Endometrium (tissue), 2 donors: ENCODE measurements around the gene ZNF22.
"Not testable (repeated sequence)": the region's sequence is repeated elsewhere in the genome, so short reads cannot be mapped to it uniquely, and the experiment has no call there.

Experiments used
- FAIRE-seq: peaks from 2 replicates; lab custom pipeline; 2012; peaks lifted over from hg19 to GRCh38; lab: Jason Lieb, UNC
- donor health status: control.
- donor health status: control.

Gene ZNF22

DNA sequence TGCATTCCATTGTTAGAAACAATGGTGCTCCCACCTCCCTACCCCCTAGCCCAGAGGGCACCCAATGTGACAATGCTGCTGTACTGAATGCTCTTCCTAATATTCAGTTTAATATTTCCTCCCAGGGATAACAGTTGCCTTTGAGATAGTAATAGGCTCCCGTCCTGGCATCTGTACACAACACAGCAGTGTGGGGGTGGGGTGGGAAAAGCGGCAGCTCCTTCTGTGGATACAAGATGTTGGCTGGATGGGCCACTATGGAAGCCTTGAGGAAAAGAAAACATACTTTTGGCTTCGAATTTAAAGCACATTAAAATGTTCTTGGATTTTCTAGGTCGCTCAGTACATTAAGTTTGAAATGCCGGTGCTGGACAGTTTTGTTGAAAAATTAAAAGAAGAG is 9.2 kb upstream of the ZNF22 start:
- FAIRE-seq, result no peak

GRCh38 chr10:44992070-44992731 is 8.5 kb upstream of the ZNF22 start:
- no peak for FAIRE-seq

- no peak for FAIRE-seq
These were observed 7.9 kb upstream of the ZNF22 start for GRCh38 chr10:44992732-44993225.

DNA sequence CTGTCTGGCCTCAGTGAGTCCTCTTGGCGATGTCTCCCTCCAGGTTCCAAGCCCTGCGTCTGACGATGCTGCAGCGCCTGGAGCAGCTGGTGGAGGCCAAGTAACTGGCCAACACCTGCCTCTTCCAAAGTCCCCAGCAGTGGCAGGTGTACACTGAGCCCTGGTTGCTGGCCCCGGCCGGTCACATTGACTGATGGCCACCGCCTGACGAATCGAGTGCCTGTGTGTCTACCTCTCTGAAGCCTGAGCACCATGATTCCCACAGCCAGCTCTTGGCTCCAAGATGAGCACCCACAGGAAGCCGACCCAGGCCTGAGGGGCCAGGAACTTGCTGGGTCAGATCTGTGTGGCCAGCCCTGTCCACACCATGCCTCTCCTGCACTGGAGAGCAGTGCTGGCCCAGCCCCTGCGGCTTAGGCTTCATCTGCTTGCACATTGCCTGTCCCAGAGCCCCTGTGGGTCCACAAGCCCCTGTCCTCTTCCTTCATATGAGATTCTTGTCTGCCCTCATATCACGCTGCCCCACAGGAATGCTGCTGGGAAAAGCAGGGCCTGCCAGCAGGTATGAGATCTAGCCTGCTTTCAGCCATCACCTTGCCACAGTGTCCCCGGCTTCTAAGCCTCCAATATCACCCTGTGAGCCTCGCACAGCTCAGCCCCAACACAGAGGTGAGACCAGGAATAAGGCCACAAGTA is 7.3 kb upstream of the ZNF22 start:
- FAIRE-seq, result no peak

DNA sequence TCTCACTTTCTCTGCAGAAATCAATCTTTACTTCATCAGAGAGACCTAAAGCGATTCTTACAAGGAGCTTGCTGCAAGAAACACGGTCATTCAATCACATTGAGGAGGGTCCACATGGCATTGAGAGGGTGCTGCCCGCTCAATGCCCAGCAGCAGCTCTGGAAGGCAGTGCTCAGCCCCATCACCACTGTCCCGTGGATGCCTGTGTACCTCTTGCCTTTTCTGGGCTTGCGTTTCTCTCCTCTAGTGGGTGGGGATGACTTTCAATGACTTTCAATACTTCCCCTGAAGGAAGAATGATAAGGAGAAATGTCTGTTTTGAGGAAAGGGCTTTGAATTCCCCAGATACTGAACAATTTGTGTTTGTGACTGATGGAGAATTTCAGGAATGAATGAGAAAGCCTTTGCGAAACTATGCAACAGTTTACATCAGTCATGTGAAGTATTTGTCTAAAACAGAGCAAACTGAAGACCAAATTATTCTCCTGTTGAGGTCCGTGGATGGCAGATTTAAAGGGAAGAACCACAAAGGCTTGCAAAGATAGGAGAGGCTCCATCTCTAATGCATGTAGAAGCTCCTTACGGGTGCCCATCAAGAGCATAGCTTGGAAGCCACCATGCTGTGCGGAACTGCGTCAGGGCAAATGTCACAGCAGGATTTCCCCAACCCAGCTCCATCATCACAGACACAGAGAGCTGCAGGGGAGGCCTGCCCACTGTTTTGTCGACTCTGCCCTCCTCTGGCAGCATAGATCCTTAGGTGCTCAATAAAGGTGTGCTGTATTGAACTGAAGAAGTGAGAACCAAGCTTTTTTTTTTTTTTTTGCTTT is 6.6 kb upstream of the ZNF22 start:
- no peak for FAIRE-seq

DNA sequence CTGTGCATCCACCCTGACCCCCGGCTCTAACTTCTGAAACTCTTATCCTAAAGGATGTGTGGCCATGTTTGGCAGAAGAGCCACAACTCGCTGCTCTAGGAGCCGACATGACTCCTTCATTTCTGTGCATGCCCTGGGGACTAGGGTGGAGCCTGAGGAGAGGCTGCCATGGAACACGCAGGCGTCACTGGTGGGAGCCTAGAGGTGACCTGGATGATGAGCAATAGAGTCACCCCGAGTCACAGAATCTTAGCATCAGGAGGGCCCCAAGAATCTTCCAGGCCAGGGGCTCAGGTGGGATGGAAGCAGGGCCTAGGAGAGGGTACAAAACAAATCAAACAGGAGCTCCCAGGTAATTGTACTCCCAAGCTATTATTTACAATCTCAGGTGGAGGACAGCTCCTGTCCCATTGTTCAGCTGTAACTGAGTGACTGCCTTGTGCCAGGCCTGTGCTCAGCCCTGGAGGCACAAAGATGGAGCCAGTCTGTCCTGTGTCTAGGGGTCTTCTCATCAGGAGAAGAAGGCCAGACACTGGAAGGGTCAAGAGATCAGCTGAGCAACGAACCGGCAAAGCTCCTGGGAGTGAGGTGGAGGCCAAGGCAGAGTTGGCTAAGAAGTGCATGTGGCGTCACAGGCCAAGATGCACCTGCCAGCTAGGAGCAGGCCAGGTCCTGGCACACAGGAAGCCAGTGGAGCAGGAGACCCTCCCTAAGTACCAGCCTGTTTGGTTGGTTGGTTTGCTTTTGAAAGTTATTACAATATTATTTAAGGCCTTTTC is 5.8 kb upstream of the ZNF22 start:
- FAIRE-seq, result no peak

GRCh38 chr10:44995581-44995913 is 5.2 kb upstream of the ZNF22 start:
- no peak for FAIRE-seq

DNA sequence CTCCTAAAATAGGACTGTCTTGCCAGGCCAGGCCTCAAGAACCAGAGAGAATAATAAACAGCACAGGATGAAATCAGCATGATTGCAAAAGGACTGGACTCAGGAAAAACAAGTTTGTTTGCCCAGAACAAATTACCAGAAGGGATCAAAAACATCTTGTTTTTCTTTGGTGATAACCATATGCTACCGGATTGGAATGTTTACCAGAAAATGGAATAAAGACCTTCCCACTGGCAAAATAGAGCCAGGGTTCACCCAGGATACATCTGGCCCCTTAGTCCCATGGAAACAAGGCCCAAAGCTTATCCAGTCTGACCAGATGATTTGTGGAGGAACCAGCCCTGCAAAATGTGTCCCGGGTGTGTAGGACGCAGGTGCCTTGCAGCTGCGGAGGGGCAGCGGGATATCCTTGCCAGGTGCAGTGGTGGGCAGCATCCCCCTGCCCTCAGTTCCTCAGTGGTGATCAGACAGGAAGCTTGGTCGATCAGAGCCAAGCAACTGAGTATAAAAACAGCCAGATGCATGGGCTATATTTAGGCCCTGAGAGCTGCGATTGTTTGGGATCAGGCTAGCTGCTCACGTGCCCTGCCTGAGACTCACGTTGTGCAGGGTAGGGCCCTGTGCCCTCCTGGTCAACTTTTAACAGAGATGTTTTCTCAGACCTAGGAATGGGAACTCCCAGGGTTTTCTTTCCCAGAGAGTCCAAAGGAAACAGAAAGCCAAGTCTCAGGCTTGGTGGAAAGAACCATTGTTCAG is 4.6 kb upstream of the ZNF22 start:
- FAIRE-seq, result no peak

- FAIRE-seq, result no peak
These were observed 3.5 kb upstream of the ZNF22 start for GRCh38 chr10:44997105-44997748.

DNA sequence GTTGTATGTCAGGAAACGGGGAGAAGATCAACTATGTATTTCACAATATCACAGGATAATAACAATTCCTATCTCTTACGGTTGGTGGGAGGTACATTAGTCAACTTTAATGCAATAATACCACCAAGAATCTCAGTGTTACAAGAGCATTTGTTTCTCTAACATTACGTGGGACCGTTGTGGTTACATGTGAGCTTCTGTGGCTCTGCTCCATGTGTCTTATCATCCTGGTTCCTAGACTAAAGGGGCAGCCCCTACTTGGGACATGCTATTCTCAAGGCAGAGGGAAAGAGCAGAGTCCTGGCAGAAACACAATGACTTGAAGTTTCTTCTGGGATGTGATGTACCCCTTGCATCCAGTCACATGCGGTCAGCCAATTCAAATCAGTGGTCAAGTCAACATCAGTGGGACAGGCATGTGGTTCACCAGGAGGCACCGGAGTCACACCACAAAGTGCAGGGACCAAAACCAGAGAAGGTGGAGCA is 2.5 kb upstream of the ZNF22 start:
- no peak for FAIRE-seq

DNA sequence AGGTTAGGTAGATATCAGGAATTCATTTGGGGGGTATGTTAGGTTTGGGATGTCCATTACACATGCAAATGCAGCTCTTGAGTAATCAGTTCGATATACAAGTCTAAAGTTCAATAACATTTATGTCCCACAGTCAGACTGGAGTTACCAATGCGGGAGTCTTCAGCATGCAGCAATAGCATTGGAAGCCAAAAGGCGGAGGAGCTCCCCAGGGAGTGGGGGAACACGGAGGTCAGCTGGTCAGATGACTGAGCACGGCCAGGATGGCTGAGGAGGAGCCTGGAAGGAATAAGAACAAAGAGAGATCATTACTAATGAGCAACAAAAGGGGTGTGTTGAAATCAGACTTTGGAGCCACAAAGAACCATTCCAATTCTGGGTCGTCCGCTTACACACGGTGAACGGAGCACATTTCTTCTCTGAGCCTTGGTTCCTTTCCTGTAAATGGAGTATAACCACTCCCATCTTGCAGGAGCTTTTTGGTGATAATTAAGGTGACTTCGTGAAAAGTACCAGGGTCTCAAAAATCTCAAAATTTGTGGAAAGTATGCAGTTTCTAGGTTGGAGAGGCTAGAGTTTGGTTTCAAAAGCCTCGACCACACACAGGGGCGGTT is 478 bp upstream of the ZNF22 start:
- FAIRE-seq, result no peak

DNA sequence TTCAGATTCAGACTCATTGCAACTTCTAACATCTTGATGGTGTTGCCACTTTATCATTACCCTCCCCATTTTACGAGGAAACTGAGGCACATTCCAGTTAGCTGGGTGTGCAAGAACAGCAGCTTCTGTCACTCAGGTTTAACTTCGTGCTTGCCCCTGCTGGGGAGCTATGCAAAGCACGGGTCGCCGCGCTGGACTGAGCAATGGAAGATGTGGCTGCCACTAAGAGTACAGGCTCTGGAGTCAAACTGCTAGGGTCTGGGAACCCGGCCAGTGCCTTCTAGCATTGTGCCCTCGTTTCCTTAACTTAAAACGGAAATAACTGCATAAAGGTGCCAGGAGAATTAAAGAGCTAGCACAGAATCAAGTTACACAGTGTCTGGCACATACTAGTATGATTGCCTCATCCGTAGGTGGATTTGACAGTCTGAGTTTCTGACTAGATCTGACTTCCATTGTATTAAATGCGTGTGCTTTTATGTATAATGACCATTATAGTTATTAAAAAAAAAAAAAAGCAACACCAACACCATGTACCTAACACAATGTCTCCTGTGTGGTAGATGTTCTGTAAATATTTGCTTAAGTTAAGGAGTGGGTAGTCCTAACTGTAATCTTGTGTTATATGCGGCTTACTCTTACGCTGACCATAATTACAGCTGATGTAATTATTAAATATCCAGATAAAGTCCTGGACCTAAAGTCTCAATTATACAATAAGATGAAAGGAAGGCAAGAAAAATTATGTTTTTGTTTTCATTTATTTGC is 842 bp downstream of the ZNF22 start:
- FAIRE-seq, result peak; percentile 74

GRCh38 chr10:45003432-45004000 is 2.8 kb downstream of the ZNF22 start:
- no peak for FAIRE-seq

- FAIRE-seq, result no peak
These were observed 3.9 kb downstream of the ZNF22 start for GRCh38 chr10:45004661-45005060.

GRCh38 chr10:45005284-45005683 is 4.6 kb downstream of the ZNF22 start:
- no peak for FAIRE-seq

DNA sequence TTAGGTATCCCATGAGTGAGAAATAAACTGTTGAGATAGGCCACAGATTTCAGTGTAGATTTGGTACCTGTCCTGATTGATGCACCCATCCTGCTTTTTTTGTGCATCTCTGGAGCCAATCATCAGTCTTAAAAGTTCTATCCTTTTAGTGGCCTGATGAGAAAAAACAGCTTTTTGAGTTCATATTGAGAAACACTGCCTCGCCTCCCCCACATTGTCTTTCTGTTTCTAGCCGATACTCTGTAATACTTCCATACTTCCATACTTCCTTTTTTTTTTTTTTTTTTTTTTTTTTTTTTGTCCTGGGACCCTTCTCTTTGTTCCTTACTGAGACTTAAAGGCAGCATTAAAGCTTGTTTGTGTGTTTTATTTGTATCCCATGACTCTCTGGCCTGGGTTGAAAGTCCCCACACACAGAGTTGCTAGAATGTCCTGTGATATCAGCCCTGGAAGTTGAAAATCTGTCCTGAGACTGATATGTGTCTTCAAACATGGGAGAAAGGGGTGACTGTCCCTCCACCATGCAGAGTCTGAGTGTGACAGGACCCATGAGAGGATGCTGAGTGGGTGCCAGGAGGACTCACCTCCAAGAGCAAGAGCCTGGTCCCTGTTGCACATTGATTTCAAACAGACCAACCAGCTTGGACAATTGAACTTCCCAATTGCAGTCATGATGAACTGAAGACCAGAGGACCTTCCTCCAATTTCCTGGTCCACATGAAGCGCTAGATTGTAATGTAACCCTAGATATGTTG is 5.7 kb downstream of the ZNF22 start:
- FAIRE-seq, result no peak

DNA sequence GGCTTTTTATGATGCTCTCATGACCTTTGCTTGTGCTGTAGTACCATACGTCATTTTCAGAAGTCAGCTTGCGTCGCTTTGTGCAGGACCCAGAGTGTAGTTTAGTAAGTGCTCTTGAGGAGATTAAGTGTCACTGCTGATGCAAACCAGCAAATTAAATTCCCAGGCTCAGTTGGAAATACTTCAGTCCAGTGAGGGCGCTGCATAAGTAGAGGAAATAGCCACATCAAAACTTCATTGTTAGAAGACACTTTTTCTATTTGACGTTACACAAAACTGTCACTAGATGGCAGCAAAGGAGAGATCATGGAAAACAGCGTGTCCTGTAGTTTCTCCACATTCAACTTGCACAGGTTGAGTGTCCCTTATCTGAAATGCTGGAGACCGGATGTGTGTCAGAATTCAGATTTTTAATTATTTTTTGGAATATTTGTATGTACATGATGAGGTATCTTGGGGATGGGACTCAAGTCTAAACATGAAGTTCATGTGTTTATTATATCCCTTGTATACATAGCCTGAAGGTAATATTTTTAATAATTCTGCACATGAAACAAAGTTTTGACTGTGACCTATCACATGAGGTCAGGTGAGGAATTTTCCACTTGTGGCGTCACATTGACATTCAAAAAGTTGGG is 7.9 kb downstream of the ZNF22 start:
- FAIRE-seq, result peak; percentile 97

DNA sequence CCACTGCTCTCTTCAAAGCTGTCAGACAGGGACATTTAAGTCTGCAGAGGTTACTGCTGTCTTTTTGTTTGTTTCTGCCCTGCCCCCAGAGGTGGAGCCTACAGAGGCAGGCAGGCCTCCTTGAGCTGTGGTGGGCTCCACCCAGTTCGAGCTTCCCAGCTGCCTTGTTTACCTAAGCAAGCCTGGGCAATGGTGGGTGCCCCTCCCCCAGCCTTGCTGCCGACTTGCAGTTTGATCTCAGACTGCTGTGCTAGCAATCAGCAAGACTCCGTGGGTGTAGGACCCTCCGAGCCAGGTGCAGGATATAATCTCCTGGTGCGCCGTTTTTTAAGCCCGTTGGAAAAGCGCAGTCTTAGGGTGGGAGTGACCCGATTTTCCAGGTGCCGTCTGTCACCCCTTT is 13.8 kb downstream of the ZNF22 start:
- not testable (repeated sequence) for FAIRE-seq
